Adrenal gland (tissue), 12 donors: ENCODE results near the gene SPATA9. TPM values are rescaled to one million over a fixed set of nuclear protein-coding genes. Genes with fewer than 3 reads are reported as not detected.

Source experiments
- DNase-seq, 7 donors: peaks; one replicate each; pipeline ENCODE4 v3.0.0-alpha.2; 2019 to 2020
- H3K27ac ChIP-seq, 5 donors: fragments of 200-600 bp; sonication (generic) in 4 of 5; 1 replicate in 3 of 5; 2 replicates in 2 of 5; pipeline versions ENCODE4 v1.5.1 to v1.8.0; 2016 to 2020; ENCODE audit warnings: mild to moderate bottlenecking in 1 of 5
- H3K27me3 ChIP-seq: fragments of 200-600 bp; 2 replicates; pipeline ENCODE4 v1.8.0; 2021
- H3K36me3 ChIP-seq, 2 donors: fragments of 200-600 bp; replicated peaks in 1 of 2; 1 replicate in 1 of 2; 2 replicates in 1 of 2; pipeline versions ENCODE4 v1.5.1 to v1.8.0; 2018 to 2022
- H3K4me1 ChIP-seq, 2 donors: fragments of 200-600 bp; replicated peaks in 1 of 2; 1 replicate in 1 of 2; 2 replicates in 1 of 2; pipeline versions ENCODE4 v1.5.1 to v1.8.0; 2018 to 2021
- H3K4me3 ChIP-seq, 4 donors: fragments of 200-600 bp; sonication (generic) in 3 of 4; one replicate each; pipeline ENCODE4 v1.5.1; 2016 to 2018
- H3K9me3 ChIP-seq, 3 donors: fragments of 200-600 bp; sonication (generic) in 1 of 3; replicated peaks in 1 of 3; 1 replicate in 2 of 3; 2 replicates in 1 of 3; pipeline versions ENCODE4 v1.5.1 to v1.8.0; 2016 to 2021
- POLR2A ChIP-seq, 2 donors: fragments of 450-650 bp; IDR thresholded peaks; one replicate each; pipeline ENCODE4 v1.6.1; 2017; ENCODE audit warnings: antibody characterized with exemption in 2 of 2, mild to moderate bottlenecking in 2 of 2, moderate library complexity in 1 of 2
- WGBS, 4 donors: extraction: QIAGEN DNeasy Blood & Tissue Kit in 2 of 4; methylation state at CpG; one replicate each; pipeline versions ENCODE4 v1.1.5 to v1.1.7; 2013 to 2017; 5-methylcytosine and 5-hydroxymethylcytosine counted together
- intact Hi-C, 2 donors: fragments of 100-400 bp; cut with DNase I; formaldehyde crosslinking; loops; one replicate each; pipeline versions ENCODE4 v1.14.1 to v1.15.0; 2022 to 2023
- polyA plus RNA-seq, 3 donors: library from polyadenylated mRNA; stranded (reverse); fragments of 200-250 nt in 2 of 3; fragments of 350-450 nt in 1 of 3; fragmentation: Illumina TruSeq in 1 of 3; extraction: RNeasy Lipid Tissue Mini Kit (QIAGEN cat#74804) in 1 of 3; gene quantifications; one replicate each; pipeline ENCODE4 v1.2.3, GENCODE V29; 2013 to 2014
- total RNA-seq, 9 donors: library from RNA; depleted of rRNA in 4 of 9; stranded (reverse); fragments of >200 nt in 4 of 9; fragments of 120-200 nt in 1 of 9; fragmentation: NEBNext Ultra II Directional in 1 of 9; extraction: Animal tissue kit (Norgen Biotek cat#: 25700) in 1 of 9; gene quantifications; one replicate each; pipeline versions ENCODE4 v1.1.0 to v1.2.4, GENCODE V29; 2013 to 2023
- TF ChIP-seq, protein P1 (sequence below), 6 experiments: fragments of 450-650 bp in 4 of 6; fragments of 200-600 bp in 2 of 6; sonication (generic) in 1 of 6; IDR thresholded peaks; 1 replicate in 5 of 6; 2 replicates in 1 of 6; pipeline versions ENCODE4 v1.5.1 to v1.8.0; 2016 to 2021; ENCODE audit warnings: antibody characterized with exemption in 6 of 6, mild to moderate bottlenecking in 2 of 6, moderate library complexity in 1 of 6
- donor health status: healthy with polysubstance abuse.
- donor health status: Bipolar disorder and iron deficiency.
- donor health status: DM: yes; HTN: yes; CAD: no.
- donor health status: DM: no; HTN: no; CAD: no.
- donor health status: DM: no; HTN: no; CAD: no.
- donor health status: DM: yes; HTN: yes; CAD: no.

Gene SPATA9
- total and polyA plus RNA-seq, 12 donors: 0.26 to 2.7 (median 0.63) TPM; not detected in 5

GRCh38 chr5:95643152-95643551, 39.6 kb downstream of the SPATA9 start:
- Histone ChIP-seq H3K4me3 (no peak overlapping the region), H3K36me3 (no peaks in the 10 kb centered on the region), H3K27me3 (no peaks in the 10 kb centered on the region), H3K9me3 (no peaks in the 10 kb centered on the region), H3K4me1 (peaks cover 9 to 13% of the 10 kb centered on the region in 2 donors), H3K27ac (no peak overlapping the region)
- intact Hi-C loops: no loop called here
- 84 to 87% (median 85%) methylated on average over 7 of the region's 7 CpGs for WGBS, 4 donors
- TF ChIP-seq, protein P1, sequence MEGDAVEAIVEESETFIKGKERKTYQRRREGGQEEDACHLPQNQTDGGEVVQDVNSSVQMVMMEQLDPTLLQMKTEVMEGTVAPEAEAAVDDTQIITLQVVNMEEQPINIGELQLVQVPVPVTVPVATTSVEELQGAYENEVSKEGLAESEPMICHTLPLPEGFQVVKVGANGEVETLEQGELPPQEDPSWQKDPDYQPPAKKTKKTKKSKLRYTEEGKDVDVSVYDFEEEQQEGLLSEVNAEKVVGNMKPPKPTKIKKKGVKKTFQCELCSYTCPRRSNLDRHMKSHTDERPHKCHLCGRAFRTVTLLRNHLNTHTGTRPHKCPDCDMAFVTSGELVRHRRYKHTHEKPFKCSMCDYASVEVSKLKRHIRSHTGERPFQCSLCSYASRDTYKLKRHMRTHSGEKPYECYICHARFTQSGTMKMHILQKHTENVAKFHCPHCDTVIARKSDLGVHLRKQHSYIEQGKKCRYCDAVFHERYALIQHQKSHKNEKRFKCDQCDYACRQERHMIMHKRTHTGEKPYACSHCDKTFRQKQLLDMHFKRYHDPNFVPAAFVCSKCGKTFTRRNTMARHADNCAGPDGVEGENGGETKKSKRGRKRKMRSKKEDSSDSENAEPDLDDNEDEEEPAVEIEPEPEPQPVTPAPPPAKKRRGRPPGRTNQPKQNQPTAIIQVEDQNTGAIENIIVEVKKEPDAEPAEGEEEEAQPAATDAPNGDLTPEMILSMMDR (IDR thresholded peaks at IDR 0.05): no peak
- no peak for TF ChIP-seq POLR2A (IDR thresholded peaks at IDR 0.05)
- no peak for DNase-seq

- no peaks in the 10 kb centered on the region for H3K9me3 ChIP-seq
- peak in 5 of 7 donors; percentile 23 to 69 (median 61) for DNase-seq
- peak overlapping the region in 3 of 5 donors; percentile 6 to 47 (median 46) for H3K27ac ChIP-seq
- H3K4me1 ChIP-seq: no peaks in the 10 kb centered on the region
- TF ChIP-seq, protein P1 (IDR thresholded peaks at IDR 0.05): no peak
- peak in 1 of 2 donors; percentile 19 for TF ChIP-seq POLR2A (IDR thresholded peaks at IDR 0.05)
- H3K4me3 ChIP-seq: no peak overlapping the region
- intact Hi-C loops: no loop called here
- 51 to 75% (median 63%) methylated on average over 3 to 5 of the region's 5 CpGs for WGBS, 4 donors
- no peaks in the 10 kb centered on the region for H3K27me3 ChIP-seq
- no peaks in the 10 kb centered on the region for H3K36me3 ChIP-seq
Measured at GRCh38 chr5:95641741-95642220, 41.0 kb downstream of the SPATA9 start.

GRCh38 chr5:95638632-95639031, 44.2 kb downstream of the SPATA9 start:
- intact Hi-C loops: no loop called here
- Histone ChIP-seq H3K4me3 (no peak overlapping the region), H3K4me1 (no peaks in the 10 kb centered on the region), H3K9me3 (no peaks in the 10 kb centered on the region), H3K36me3 (no peaks in the 10 kb centered on the region), H3K27me3 (no peaks in the 10 kb centered on the region), H3K27ac (no peak overlapping the region)
- TF ChIP-seq POLR2A (IDR thresholded peaks at IDR 0.05): no peak
- TF ChIP-seq, protein P1 (IDR thresholded peaks at IDR 0.05): no peak
- 69 to 82% (median 79%) methylated on average over 3 of the region's 3 CpGs for WGBS, 4 donors
- no peak for DNase-seq

- intact Hi-C loops: no loop called here
Measured at GRCh38 chr5:95634081-95634480, 48.7 kb downstream of the SPATA9 start.

More at GRCh38 chr5:95634081-95634480, 48.7 kb downstream of the SPATA9 start:
- Histone ChIP-seq H3K27me3 (no peaks in the 10 kb centered on the region), H3K4me1 (peaks cover 3 to 5% of the 10 kb centered on the region in 2 donors), H3K36me3 (no peaks in the 10 kb centered on the region), H3K9me3 (no peaks in the 10 kb centered on the region), H3K27ac (no peak overlapping the region), H3K4me3 (no peak overlapping the region)
- no peak for TF ChIP-seq POLR2A (IDR thresholded peaks at IDR 0.05)
- TF ChIP-seq, protein P1 (IDR thresholded peaks at IDR 0.05): no peak
- WGBS, 4 donors: 94 to 99% (median 95%) methylated on average over 3 of the region's 3 CpGs
- DNase-seq: no peak
